Trophoblast cell (in vitro differentiated cells and primary cell): ENCODE measurements around the gene CHST3.

Experiments
- DNase-seq, 2 donors: peaks; one replicate each; pipeline ENCODE4 v3.0.0-alpha.2; 2016
- H2AFZ ChIP-seq: 2 replicates; pipeline ENCODE4 v1.6.1; 2013; ENCODE audit warnings: low read length, moderate library complexity, mild to moderate bottlenecking; ENCODE audit not compliant: insufficient read depth, poor library complexity
- H2AK5ac ChIP-seq: 2 replicates; pipeline ENCODE4 v1.6.1; 2013; ENCODE audit warnings: mild to moderate bottlenecking, low read length
- H2BK120ac ChIP-seq: 2 replicates; pipeline ENCODE4 v1.6.1; 2013; ENCODE audit warnings: low read length, mild to moderate bottlenecking, moderate library complexity; ENCODE audit not compliant: insufficient read depth, poor library complexity
- H2BK12ac ChIP-seq: 2 replicates; pipeline ENCODE4 v1.6.1; 2013; ENCODE audit warnings: mild to moderate bottlenecking, low read length, moderate library complexity
- H2BK5ac ChIP-seq: 2 replicates; pipeline ENCODE4 v1.6.1; 2013; ENCODE audit warnings: low read length, low read depth, moderate library complexity, mild to moderate bottlenecking; ENCODE audit not compliant: poor library complexity
- H3K14ac ChIP-seq: 2 replicates; pipeline ENCODE4 v1.6.1; 2013; ENCODE audit warnings: mild to moderate bottlenecking, low read length
- H3K18ac ChIP-seq: 2 replicates; pipeline ENCODE4 v1.6.1; 2013; ENCODE audit warnings: mild to moderate bottlenecking, low read length
- H3K23ac ChIP-seq: 2 replicates; pipeline ENCODE4 v1.6.1; 2013; ENCODE audit warnings: low read length
- H3K27ac ChIP-seq: 2 replicates; pipeline ENCODE4 v1.5.1; 2013; ENCODE audit warnings: low read depth, mild to moderate bottlenecking, inconsistent platforms, low read length, moderate library complexity
- H3K27me3 ChIP-seq: 2 replicates; pipeline ENCODE4 v1.6.1; 2013; ENCODE audit warnings: inconsistent platforms, mild to moderate bottlenecking, low read length, moderate library complexity; ENCODE audit not compliant: insufficient read depth
- H3K36me3 ChIP-seq, 2 experiments: 1 replicate in 1 of 2; 2 replicates in 1 of 2; pipeline ENCODE4 v1.6.1; 2013; ENCODE audit warnings: low read length in 2 of 2, mild to moderate bottlenecking in 2 of 2, moderate library complexity in 1 of 2; ENCODE audit not compliant: insufficient read depth in 2 of 2, control insufficient read depth in 1 of 2
- H3K4ac ChIP-seq: 2 replicates; pipeline ENCODE4 v1.6.1; 2013; ENCODE audit warnings: low read depth, mild to moderate bottlenecking, low read length, moderate library complexity
- H3K4me1 ChIP-seq, 2 experiments: 1 replicate in 1 of 2; 2 replicates in 1 of 2; pipeline ENCODE4 v1.6.1; 2013; ENCODE audit warnings: low read length in 2 of 2, mild to moderate bottlenecking in 2 of 2, moderate library complexity in 1 of 2; ENCODE audit not compliant: insufficient read depth in 2 of 2, control insufficient read depth in 1 of 2
- H3K4me2 ChIP-seq: 2 replicates; pipeline ENCODE4 v1.6.1; 2013; ENCODE audit warnings: inconsistent platforms, mild to moderate bottlenecking, low read length, moderate library complexity
- H3K4me3 ChIP-seq: 2 replicates; pipeline ENCODE4 v1.5.1; 2013; ENCODE audit warnings: mild to moderate bottlenecking, low read depth, low read length, inconsistent platforms
- H3K79me1 ChIP-seq: one replicate; pipeline ENCODE4 v1.6.1; 2013; ENCODE audit warnings: low read length
- H3K79me2 ChIP-seq: 2 replicates; pipeline ENCODE4 v1.6.1; 2013; ENCODE audit warnings: low read length, mild to moderate bottlenecking; ENCODE audit not compliant: control insufficient read depth, insufficient read depth, poor library complexity
- H3K9ac ChIP-seq: 2 replicates; pipeline ENCODE4 v1.6.1; 2013; ENCODE audit warnings: mild to moderate bottlenecking, low read length
- H3K9me3 ChIP-seq: 2 replicates; pipeline ENCODE4 v1.6.1; 2013; ENCODE audit warnings: low read depth, mild to moderate bottlenecking, control low read depth, inconsistent platforms, low read length; ENCODE audit not compliant: insufficient read depth
- H4K12ac ChIP-seq: 2 replicates; pipeline ENCODE4 v1.6.1; 2013; ENCODE audit warnings: low read depth, mild to moderate bottlenecking, low read length, moderate library complexity
- H4K8ac ChIP-seq: 2 replicates; pipeline ENCODE4 v1.6.1; 2013; ENCODE audit warnings: low read depth, mild to moderate bottlenecking, low read length, moderate library complexity
- H4K91ac ChIP-seq: one replicate; pipeline ENCODE4 v1.6.1; 2013; ENCODE audit warnings: low read depth, mild to moderate bottlenecking, low read length, moderate library complexity
- WGBS: extraction: QIAGEN DNeasy Blood & Tissue Kit; methylation state at CpG from one replicate; pipeline ENCODE4 v1.1.7; 2013; ENCODE audit warnings: missing lambda C conversion rate; ENCODE audit not compliant: insufficient read length, insufficient coverage; ENCODE audit errors: extremely low coverage; 5-methylcytosine and 5-hydroxymethylcytosine counted together

The CHST3 gene

DNA sequence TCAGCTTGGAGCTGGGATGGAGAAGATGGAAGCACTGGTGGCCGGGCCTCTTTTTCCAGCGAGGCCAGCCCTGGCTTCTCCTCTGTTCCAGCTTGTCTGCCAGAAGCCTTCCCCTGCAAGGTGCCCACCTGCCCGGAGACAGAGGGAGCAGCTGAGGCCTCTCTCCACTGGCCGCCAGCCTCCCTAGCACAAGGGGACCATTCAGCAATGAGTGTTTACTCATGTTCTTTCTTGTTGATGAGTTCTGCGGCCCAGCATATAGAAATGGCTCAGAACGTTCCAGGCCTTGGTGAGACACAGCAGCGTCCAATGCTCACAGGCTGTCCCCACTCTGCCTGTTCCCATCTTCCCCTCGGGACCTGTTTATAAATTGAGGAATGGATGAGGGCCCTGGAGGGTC is 47.3 kb downstream of the CHST3 start:
- DNase-seq = no peak
- no peak overlapping the region for H2AFZ ChIP-seq
- H3K36me3 ChIP-seq = peaks cover 30 to 34% of the 10 kb centered on the region in 2 experiments
- H3K4me1 ChIP-seq = peaks cover 28 to 34% of the 10 kb centered on the region in 2 experiments
- H3K27me3 ChIP-seq = no peaks in the 10 kb centered on the region
- no peak overlapping the region for H3K4me2 ChIP-seq
- no peak overlapping the region for H3K27ac ChIP-seq
- H3K18ac ChIP-seq = no peak overlapping the region
- H3K4me3 ChIP-seq = no peak overlapping the region
- no peak overlapping the region for H3K14ac ChIP-seq
- H4K12ac ChIP-seq = no peak overlapping the region
- H2BK5ac ChIP-seq = no peak overlapping the region
- no CpG with 5 or more reads among the region's 8 CpGs for WGBS
- H3K9me3 ChIP-seq = peaks cover 2% of the 10 kb centered on the region
- peaks cover 26% of the 10 kb centered on the region for H3K79me1 ChIP-seq
- no peak overlapping the region for H2BK12ac ChIP-seq
- no peak overlapping the region for H4K8ac ChIP-seq
- no peak overlapping the region for H2BK120ac ChIP-seq
- no peak overlapping the region for H3K9ac ChIP-seq
- H2AK5ac ChIP-seq = no peak overlapping the region
- peaks cover 5% of the 10 kb centered on the region for H3K79me2 ChIP-seq
- H3K4ac ChIP-seq = no peak overlapping the region
- H4K91ac ChIP-seq = no peak overlapping the region
- no peak overlapping the region for H3K23ac ChIP-seq

DNA sequence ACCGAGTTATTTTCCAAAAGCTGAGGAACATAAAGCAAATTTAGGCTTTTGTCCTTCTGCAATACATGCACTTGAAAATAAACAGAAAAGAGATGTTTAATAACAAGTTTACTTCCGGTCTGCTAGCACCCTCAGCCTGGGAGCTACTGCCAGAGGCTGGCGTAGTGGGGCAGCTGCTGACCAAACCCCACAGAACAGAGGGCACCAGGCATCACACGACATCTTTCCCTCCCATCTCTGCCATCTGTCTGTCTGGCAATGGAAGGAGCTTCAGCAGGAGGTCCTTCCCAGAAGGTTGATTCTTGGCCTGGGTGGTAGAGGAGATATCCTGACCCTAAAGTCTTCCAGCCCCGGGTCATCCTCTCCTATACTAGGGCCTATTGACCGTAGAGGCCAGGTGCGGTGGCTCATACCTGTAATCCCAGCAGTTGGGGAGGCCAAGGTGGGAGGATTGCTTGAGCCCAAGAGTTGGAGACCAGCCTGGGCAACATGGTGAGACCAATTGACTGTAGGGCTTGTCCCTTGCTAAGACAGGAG is 47.8 kb downstream of the CHST3 start:
- Histone ChIP-seq H3K14ac (no peak overlapping the region), H2BK12ac (no peak overlapping the region), H4K91ac (no peak overlapping the region), H3K9me3 (peaks cover 2% of the 10 kb centered on the region), H3K4me3 (no peak overlapping the region), H3K9ac (no peak overlapping the region), H4K12ac (no peak overlapping the region), H2BK5ac (no peak overlapping the region), H3K23ac (no peak overlapping the region), H3K79me2 (peaks cover 5% of the 10 kb centered on the region), H2AK5ac (peak overlapping the region; percentile 40), H2BK120ac (no peak overlapping the region), H3K27me3 (no peaks in the 10 kb centered on the region), H3K4ac (no peak overlapping the region), H3K18ac (no peak overlapping the region), H3K27ac (no peak overlapping the region), H3K36me3 (peaks cover 25 to 28% of the 10 kb centered on the region in 2 experiments), H2AFZ (no peak overlapping the region), H3K4me2 (no peak overlapping the region), H3K4me1 (peaks cover 30 to 37% of the 10 kb centered on the region in 2 experiments), H3K79me1 (peaks cover 28% of the 10 kb centered on the region), H4K8ac (no peak overlapping the region)
- no peak for DNase-seq
- no CpG with 5 or more reads among the region's 7 CpGs for WGBS

DNA sequence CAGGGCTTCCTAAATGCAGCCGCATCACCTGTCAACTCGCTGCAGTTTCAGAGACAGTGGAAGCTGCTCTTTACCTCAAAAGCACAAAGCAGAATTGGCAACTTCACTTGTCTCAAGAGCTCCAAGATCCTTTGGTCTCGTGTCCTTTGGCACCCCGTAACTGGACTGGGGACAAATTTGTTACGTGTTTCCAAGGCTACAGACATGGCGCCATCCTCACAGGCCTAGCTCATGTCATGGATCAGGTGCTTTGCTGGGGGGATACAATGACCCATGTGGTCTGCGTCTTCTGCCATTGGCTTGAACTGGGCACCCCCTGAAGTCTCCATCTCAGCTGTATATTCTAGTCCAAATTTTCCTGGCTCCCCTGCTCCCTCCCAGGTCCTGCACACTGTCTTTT is 48.6 kb downstream of the CHST3 start:
- no peak overlapping the region for H4K12ac ChIP-seq
- H3K36me3 ChIP-seq = peaks cover 17 to 20% of the 10 kb centered on the region in 2 experiments
- no peak overlapping the region for H3K4ac ChIP-seq
- no peak overlapping the region for H2BK12ac ChIP-seq
- H3K4me1 ChIP-seq = peaks cover 36 to 42% of the 10 kb centered on the region in 2 experiments
- no peak overlapping the region for H3K4me3 ChIP-seq
- H2AFZ ChIP-seq = no peak overlapping the region
- no CpG with 5 or more reads among the region's 7 CpGs for WGBS
- DNase-seq = no peak
- H2BK5ac ChIP-seq = no peak overlapping the region
- no peaks in the 10 kb centered on the region for H3K27me3 ChIP-seq
- H3K14ac ChIP-seq = no peak overlapping the region
- no peak overlapping the region for H3K4me2 ChIP-seq
- H3K18ac ChIP-seq = no peak overlapping the region
- peaks cover under 1% of the 10 kb centered on the region for H3K9me3 ChIP-seq
- H4K8ac ChIP-seq = no peak overlapping the region
- H3K23ac ChIP-seq = no peak overlapping the region
- peaks cover 28% of the 10 kb centered on the region for H3K79me1 ChIP-seq
- peaks cover 5% of the 10 kb centered on the region for H3K79me2 ChIP-seq
- no peak overlapping the region for H4K91ac ChIP-seq
- no peak overlapping the region for H2BK120ac ChIP-seq
- H3K27ac ChIP-seq = no peak overlapping the region
- no peak overlapping the region for H2AK5ac ChIP-seq
- H3K9ac ChIP-seq = no peak overlapping the region

DNA sequence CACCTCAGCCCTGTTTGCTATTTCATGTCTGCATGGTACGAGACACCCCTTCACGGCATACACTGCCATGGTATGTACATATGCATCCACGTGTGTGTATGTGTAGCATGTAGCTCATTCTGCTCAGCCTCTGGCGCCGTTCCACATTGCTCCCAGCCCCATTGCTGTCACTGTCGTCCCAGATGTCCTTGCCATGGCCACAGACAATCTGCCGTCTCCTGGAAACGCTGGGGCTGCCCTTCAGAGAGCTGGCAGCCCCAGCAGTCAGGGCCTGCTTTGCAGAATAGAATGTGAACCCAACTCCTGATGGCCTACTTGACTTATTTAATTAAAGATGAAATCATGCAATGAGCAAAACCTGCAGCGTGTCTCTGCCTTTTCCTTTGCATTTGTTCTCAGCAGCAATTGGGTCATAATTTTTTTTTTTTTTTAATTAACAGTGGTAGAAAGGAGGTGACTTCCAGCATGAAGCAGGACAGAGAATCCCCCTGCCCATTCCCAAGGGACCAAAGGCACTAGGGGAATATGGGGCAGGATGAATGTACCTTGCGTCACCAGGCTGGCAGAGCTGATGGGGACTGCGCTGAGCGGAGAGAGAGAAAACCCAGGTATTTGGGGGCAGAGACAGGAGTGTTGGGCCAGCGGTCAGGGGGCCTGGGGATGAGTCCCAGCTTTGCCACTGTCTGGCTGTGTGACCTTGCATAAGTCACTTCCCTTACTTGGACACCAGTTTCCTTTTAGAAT is 49.2 kb downstream of the CHST3 start:
- peaks cover 28% of the 10 kb centered on the region for H3K79me1 ChIP-seq
- H3K9ac ChIP-seq = no peak overlapping the region
- H2BK12ac ChIP-seq = no peak overlapping the region
- H3K23ac ChIP-seq = no peak overlapping the region
- H3K27ac ChIP-seq = no peak overlapping the region
- H2BK5ac ChIP-seq = no peak overlapping the region
- H4K8ac ChIP-seq = no peak overlapping the region
- no CpG with 5 or more reads among the region's 13 CpGs for WGBS
- no peak overlapping the region for H3K14ac ChIP-seq
- H2BK120ac ChIP-seq = no peak overlapping the region
- H4K12ac ChIP-seq = no peak overlapping the region
- no peaks in the 10 kb centered on the region for H3K9me3 ChIP-seq
- H3K4me1 ChIP-seq = peaks cover 36 to 42% of the 10 kb centered on the region in 2 experiments
- no peak overlapping the region for H3K4me3 ChIP-seq
- peaks cover 12 to 14% of the 10 kb centered on the region in 2 experiments for H3K36me3 ChIP-seq
- no peak overlapping the region for H2AFZ ChIP-seq
- H4K91ac ChIP-seq = no peak overlapping the region
- H3K79me2 ChIP-seq = peaks cover 5% of the 10 kb centered on the region
- H3K18ac ChIP-seq = no peak overlapping the region
- DNase-seq = no peak
- no peak overlapping the region for H3K4ac ChIP-seq
- H2AK5ac ChIP-seq = no peak overlapping the region
- no peaks in the 10 kb centered on the region for H3K27me3 ChIP-seq
- H3K4me2 ChIP-seq = no peak overlapping the region
